Measurements from ENCODE around the gene KCTD19.

Gene KCTD19

GRCh38 chr16:67312719-67313118, 13.8 kb downstream of the KCTD19 start:
- DNase-seq: no peak

- no peak for DNase-seq
Observed at GRCh38 chr16:67311607-67312488, 14.7 kb downstream of the KCTD19 start.

- no peak for DNase-seq
Observed at GRCh38 chr16:67310561-67310960, 16.0 kb downstream of the KCTD19 start.

GRCh38 chr16:67305216-67306071, 21.1 kb downstream of the KCTD19 start:
- no peak for DNase-seq

DNA sequence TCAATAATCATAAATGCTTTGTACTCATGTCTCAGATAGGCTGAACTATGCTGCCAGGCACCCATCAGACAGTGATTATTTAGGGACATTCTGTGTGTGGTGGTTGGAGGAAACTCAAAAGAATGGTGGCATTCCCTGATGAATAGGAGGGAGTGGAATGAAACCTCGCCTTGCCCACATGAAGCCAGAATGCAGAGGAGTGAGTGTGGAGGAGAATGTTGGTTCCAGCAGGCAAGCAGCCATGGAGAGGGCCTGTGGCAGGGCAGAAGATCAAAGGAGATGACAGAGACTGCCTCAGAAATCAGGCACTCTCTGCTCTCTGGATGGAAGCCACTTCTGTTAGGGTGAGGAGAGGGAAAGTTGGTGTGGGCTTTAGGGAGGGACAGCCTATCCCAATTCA, 22.5 kb downstream of the KCTD19 start:
- DNase-seq: no peak

GRCh38 chr16:67302970-67303369, 23.6 kb downstream of the KCTD19 start:
- no peak for DNase-seq

DNA sequence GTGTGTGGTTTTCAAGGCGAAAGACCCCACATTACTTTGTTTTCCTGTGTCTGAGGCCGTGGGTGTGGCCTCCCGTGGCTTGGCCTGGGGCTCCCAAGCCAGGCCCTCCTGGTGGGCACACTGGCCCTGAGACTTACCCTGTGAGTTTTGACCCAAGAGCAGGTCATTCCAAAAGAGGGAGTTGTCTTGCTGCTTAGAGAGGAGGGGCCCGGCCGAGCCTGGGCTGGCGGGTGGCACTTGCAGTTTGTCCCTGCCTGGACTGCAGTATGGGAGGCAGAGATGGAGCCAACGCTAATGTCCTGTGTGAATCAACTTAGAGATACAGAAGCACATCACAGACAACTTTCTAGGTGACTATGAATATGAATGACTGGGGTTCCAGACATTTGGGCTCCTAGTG, 24.5 kb downstream of the KCTD19 start:
- DNase-seq: no peak

- no peak for DNase-seq
Observed at GRCh38 chr16:67301080-67301782, 25.3 kb downstream of the KCTD19 start.

GRCh38 chr16:67299269-67299668, 27.3 kb downstream of the KCTD19 start:
- DNase-seq: no peak

DNA sequence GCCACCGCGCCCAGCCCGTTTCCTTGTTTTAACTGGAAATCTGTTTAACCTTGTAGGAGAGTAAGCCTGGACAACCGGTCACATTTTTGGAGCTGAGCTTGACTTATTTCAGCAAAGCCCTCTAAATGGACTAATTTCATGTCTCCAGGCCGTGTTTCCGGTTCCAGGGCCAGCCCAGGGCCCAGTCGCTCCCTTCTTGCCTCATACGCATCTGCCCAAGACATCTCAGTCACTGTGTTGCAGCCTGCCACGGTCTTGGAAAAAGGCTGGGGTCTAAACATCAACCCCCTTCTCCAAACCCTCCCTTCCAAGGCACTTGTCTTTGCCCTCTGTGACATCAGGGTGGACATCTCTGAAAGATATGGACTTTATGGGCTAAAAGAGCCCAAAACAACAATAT, 28.3 kb downstream of the KCTD19 start:
- DNase-seq: no peak

DNA sequence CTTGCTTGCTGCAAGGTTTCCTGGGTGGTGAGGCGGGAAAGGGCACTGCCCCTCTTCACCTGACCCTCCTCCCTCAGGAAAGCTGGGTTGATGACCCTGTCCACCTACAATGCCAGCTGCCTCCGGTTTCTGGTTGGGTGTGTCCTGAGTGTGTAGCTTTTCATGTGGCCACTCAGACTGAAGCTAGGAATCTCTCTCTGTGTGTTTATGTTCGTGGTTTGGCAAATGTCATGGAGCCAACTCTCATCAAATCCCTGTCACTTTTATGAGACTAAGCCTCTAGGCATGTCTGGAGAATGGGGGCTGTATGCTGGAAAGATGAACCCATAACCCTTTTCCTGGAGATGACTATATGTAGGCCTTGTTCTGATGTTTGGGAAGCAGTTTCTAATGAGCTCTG, 30.1 kb downstream of the KCTD19 start:
- no peak for DNase-seq

GRCh38 chr16:67294938-67295361, 31.6 kb downstream of the KCTD19 start:
- no peak for DNase-seq

GRCh38 chr16:67294171-67294757, 32.3 kb downstream of the KCTD19 start:
- DNase-seq: no peak

DNA sequence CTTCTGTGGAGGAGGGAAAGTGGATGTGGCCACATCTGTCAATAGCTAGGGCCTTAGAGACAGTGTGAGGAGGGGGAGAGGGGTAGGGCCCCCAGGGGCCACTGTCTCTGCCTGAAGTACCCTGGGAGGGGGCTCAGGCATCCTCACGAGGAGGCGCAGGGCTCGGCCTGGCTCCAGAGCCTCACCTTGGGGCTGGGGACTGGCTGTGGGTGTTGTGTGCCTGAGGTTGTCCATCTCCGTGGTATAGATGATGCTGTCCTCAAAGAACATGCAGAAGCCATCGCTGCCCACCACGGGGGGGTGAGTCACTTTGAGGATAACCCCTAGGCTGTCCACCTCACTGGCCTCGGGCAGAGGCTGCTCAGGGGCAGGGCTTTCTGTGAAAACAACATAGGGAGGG, 35.1 kb downstream of the KCTD19 start:
- no peak for DNase-seq

- no peak for DNase-seq
Observed at GRCh38 chr16:67287960-67288359, 38.6 kb downstream of the KCTD19 start.

DNA sequence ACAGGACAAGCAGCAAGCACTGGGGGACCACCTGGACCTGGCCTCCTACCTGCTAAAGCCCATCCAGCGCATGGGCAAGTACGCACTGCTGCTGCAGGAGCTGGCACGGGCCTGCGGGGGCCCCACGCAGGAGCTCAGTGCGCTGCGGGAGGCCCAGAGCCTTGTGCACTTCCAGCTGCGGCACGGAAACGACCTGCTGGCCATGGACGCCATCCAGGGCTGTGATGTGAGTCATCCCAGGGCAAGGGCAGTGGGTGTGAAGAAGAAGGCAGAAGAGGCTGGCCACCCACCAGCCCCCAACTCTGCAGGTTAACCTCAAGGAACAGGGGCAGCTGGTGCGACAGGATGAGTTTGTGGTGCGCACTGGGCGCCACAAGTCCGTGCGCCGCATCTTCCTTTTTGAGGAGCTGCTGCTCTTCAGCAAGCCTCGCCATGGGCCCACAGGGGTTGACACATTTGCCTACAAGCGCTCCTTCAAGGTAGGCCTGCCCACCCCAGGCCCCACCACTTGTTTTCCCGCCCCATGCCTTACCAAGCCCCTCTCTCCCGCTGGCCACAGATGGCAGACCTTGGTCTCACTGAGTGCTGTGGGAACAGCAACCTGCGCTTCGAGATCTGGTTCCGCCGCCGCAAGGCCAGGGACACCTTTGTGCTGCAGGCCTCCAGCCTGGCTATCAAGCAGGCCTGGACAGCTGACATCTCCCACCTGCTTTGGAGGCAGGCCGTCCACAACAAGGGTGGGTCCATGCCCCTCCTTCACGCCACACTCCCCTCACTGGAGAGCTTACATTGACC, 39.9 kb downstream of the KCTD19 start:
- no peak for DNase-seq

- DNase-seq: no peak
Observed at GRCh38 chr16:67284699-67285646, 41.6 kb downstream of the KCTD19 start.

DNA sequence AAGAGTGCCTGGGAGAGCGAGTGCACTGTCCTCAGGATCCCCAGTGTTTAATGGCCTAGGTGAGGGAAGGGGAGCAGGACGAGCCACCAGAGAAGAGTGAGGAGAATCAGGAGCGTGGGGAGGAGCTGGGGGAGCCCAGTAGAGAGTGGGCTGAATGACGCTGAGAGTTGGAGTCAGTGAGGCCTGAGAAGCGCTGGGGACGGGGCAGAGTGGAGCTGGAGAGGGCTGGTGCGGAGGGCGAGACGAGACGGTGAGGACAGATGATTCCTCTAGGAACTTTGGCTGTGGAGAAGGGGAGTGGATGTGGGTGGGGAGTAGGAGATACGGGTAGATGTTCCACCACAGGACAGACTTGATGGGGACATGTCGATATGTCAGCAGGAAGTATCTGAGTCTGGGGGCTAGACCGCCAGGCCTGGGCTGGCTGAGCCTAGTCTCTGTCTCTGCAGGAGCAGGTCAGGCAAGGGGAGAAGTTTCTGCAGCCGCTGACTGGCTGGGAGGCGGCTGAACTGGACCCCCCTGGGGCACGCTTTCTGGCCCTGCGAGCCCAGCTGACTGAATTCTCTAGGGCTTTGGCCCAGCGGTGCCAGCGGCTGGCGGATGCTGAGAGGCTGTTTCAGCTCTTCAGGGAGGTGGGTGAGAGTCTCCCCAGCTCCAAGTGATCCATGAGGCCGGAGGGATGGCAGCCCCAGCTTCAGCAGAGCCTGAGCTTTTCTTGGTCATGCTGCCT, 42.5 kb downstream of the KCTD19 start:
- DNase-seq: no peak

- DNase-seq: no peak
Observed at GRCh38 chr16:67283039-67283825, 43.3 kb downstream of the KCTD19 start.
